T-cell (primary cell): Measurements from ENCODE around the gene WNT9A. TPM values are rescaled to one million over a fixed set of nuclear protein-coding genes. Genes with fewer than 3 reads are reported as not detected.
A peak's percentile ranks its signal among the peaks of the same experiment; 100 is the strongest.

Source experiments
- ATAC-seq, 4 experiments: fragments of 200-7000 bp in 3 of 4; fragments of 150-1000 bp in 1 of 4; cut with Tn5 transposase; replicated peaks in 1 of 4; 1 replicate in 3 of 4; 2 replicates in 1 of 4; pipeline ENCODE4 v1.10.0; 2021; ENCODE audit warnings: moderate library complexity in 3 of 4, mild to moderate bottlenecking in 2 of 4, moderate number of reproducible peaks in 1 of 4
- CTCF ChIA-PET, 2 donors: fragments of 300-600 bp; sonication (Branson Sonifier 250); formaldehyde crosslinking; loops; one replicate each; lab custom pipeline; 2022; ENCODE audit warnings: antibody characterized with exemption in 2 of 2; lab: Charles Lee
- POLR2A ChIA-PET, 2 donors: fragments of 300-600 bp; sonication (Branson Sonifier 250); formaldehyde crosslinking; loops; one replicate each; lab custom pipeline; 2022; ENCODE audit warnings: antibody characterized with exemption in 2 of 2; lab: Charles Lee
- DNase-seq, 35 experiments: peaks; one replicate each; pipeline versions ENCODE4 v3.0.0 to v3.0.0-alpha.2; 2013 to 2023
- H3K27ac ChIP-seq: one replicate; pipeline ENCODE4 v1.5.1; 2013; ENCODE audit warnings: low read length
- H3K27me3 ChIP-seq, 2 experiments: replicated peaks in 1 of 2; 1 replicate in 1 of 2; 2 replicates in 1 of 2; pipeline versions ENCODE4 v1.6.1 to v1.7.0; 2013; ENCODE audit warnings: low read length in 1 of 2, mixed read lengths in 1 of 2; ENCODE audit not compliant: control insufficient read depth in 2 of 2, insufficient read depth in 2 of 2; ENCODE audit errors: extremely low read depth in 1 of 2
- H3K36me3 ChIP-seq, 2 donors: 1 replicate in 1 of 2; 2 replicates in 1 of 2; pipeline versions ENCODE4 v1.6.1 to v1.7.0; 2013; ENCODE audit warnings: low read length in 1 of 2; ENCODE audit not compliant: control insufficient read depth in 2 of 2, insufficient read depth in 1 of 2; ENCODE audit errors: extremely low read depth in 1 of 2
- H3K4me1 ChIP-seq, 2 experiments: 1 replicate in 1 of 2; 2 replicates in 1 of 2; pipeline versions ENCODE4 v1.6.1 to v1.7.0; 2013; ENCODE audit warnings: low read length in 2 of 2, mixed read lengths in 1 of 2; ENCODE audit not compliant: insufficient read depth in 2 of 2, control insufficient read depth in 1 of 2; ENCODE audit errors: extremely low read depth in 1 of 2
- H3K4me3 ChIP-seq, 2 donors: 1 replicate in 1 of 2; 2 replicates in 1 of 2; pipeline versions ENCODE4 v1.5.1 to v1.7.0; 2013; ENCODE audit warnings: mild to moderate bottlenecking in 2 of 2, low read length in 1 of 2, moderate library complexity in 1 of 2; ENCODE audit not compliant: control insufficient read depth in 1 of 2; ENCODE audit errors: extremely low read depth in 1 of 2
- H3K9me3 ChIP-seq: 2 replicates; pipeline ENCODE4 v1.7.0; 2013
- H3K27ac Mint-ChIP-seq, 2 donors: one replicate each; pipeline ENCODE4 v1.8.0; 2020 to 2021; ENCODE audit warnings: mild to moderate bottlenecking in 2 of 2, mixed read lengths in 2 of 2
- H3K27me3 Mint-ChIP-seq, 2 donors: one replicate each; pipeline ENCODE4 v1.8.0; 2021 to 2022; ENCODE audit warnings: mixed read lengths in 2 of 2
- H3K36me3 Mint-ChIP-seq: one replicate; pipeline ENCODE4 v1.8.0; 2021; ENCODE audit warnings: mixed read lengths
- H3K4me1 Mint-ChIP-seq, 3 donors: one replicate each; pipeline ENCODE4 v1.8.0; 2020 to 2022; ENCODE audit warnings: mixed read lengths in 3 of 3, mild to moderate bottlenecking in 1 of 3
- H3K4me3 Mint-ChIP-seq, 3 donors: one replicate each; pipeline ENCODE4 v1.8.0; 2020 to 2022; ENCODE audit warnings: mild to moderate bottlenecking in 3 of 3, mixed read lengths in 3 of 3, moderate library complexity in 3 of 3
- H3K9me3 Mint-ChIP-seq, 3 donors: one replicate each; pipeline ENCODE4 v1.8.0; 2020 to 2022; ENCODE audit warnings: mixed read lengths in 3 of 3
- WGBS: methylation state at CpG from one replicate; pipeline ENCODE4 v1.1.5; 2013; ENCODE audit warnings: missing lambda C conversion rate; ENCODE audit not compliant: insufficient coverage; 5-methylcytosine and 5-hydroxymethylcytosine counted together
- total RNA-seq, 35 experiments: library from RNA in 6 of 35; stranded (reverse) in 6 of 35; fragments of 120-200 nt in 1 of 35; gene quantifications; one replicate each; pipeline versions ENCODE4 v1.2.1 to v1.2.4 and lab custom pipeline; 2013 to 2026

WNT9A gene
- total RNA-seq, 5 donors from 2014 or later (not counting 1 experiment from before 2014, with no cell fraction given), result 0.12 to 0.72 (median 0.48) TPM; not detected in 1

GRCh38 chr1:227891955-227892488 lies 55.7 kb downstream of the WNT9A start:
- Mint-ChIP-seq H3K27ac (peak overlapping the region in 1 of 2 donors; percentile 44), H3K27me3 (no peaks in the 10 kb centered on the region), H3K36me3 (no peaks in the 10 kb centered on the region), H3K9me3 (no peaks in the 10 kb centered on the region), H3K4me3 (no peak overlapping the region), H3K4me1 (peaks cover 10 to 23% (median 12%) of the 10 kb centered on the region in 3 donors)
- ATAC-seq, result no peak
- 63% methylated on average over 1 of the region's 6 CpGs for WGBS
- ChIA-PET CTCF (no interaction called here), POLR2A (no interaction called here)
- peaks cover 2 to 18% of the 10 kb centered on the region in 2 experiments for H3K4me1 ChIP-seq
- no peaks in the 10 kb centered on the region for H3K36me3 ChIP-seq
- H3K9me3 ChIP-seq, result no peaks in the 10 kb centered on the region
- H3K4me3 ChIP-seq, result no peak overlapping the region
- peak in 1 of 35 experiments; percentile 4 for DNase-seq
- no peak overlapping the region for H3K27ac ChIP-seq
- H3K27me3 ChIP-seq, result peaks cover 0 to 5% of the 10 kb centered on the region in 2 experiments

GRCh38 chr1:227891223-227891954 lies 56.3 kb downstream of the WNT9A start:
- H3K4me3 Mint-ChIP-seq, result no peak overlapping the region
- ChIA-PET POLR2A (no interaction called here), CTCF (interaction anchor here in 1 of 2 donors (0.6 kb wide), 1 partner anchor 17 kb away, joined by 9 read pairs; no protein-coding TSS in a partner anchor)
- DNase-seq, result peak in 3 of 35 experiments; percentile 2 to 14 (median 4)
- H3K4me1 ChIP-seq, result peaks cover 3 to 24% of the 10 kb centered on the region in 2 experiments
- no peaks in the 10 kb centered on the region for H3K36me3 Mint-ChIP-seq
- 86% methylated on average over 11 of the region's 19 CpGs for WGBS
- ATAC-seq, result no peak
- no peak overlapping the region for H3K27ac ChIP-seq
- peaks cover 13 to 23% (median 16%) of the 10 kb centered on the region in 3 donors for H3K4me1 Mint-ChIP-seq
- no peaks in the 10 kb centered on the region for H3K36me3 ChIP-seq
- peaks cover 0 to 2% of the 10 kb centered on the region in 2 experiments for H3K27me3 ChIP-seq
- H3K27ac Mint-ChIP-seq, result peak overlapping the region in 1 of 2 donors; percentile 44
- H3K9me3 Mint-ChIP-seq, result no peaks in the 10 kb centered on the region
- H3K27me3 Mint-ChIP-seq, result no peaks in the 10 kb centered on the region
- H3K9me3 ChIP-seq, result no peaks in the 10 kb centered on the region
- no peak overlapping the region for H3K4me3 ChIP-seq

- no peaks in the 10 kb centered on the region for H3K9me3 ChIP-seq
- no peak overlapping the region for H3K4me3 ChIP-seq
- no peak overlapping the region for H3K27ac ChIP-seq
- peaks cover 18 to 27% (median 21%) of the 10 kb centered on the region in 3 donors for H3K4me1 Mint-ChIP-seq
- H3K27me3 Mint-ChIP-seq, result no peaks in the 10 kb centered on the region
- H3K27me3 ChIP-seq, result peaks cover 0 to 2% of the 10 kb centered on the region in 2 experiments
- POLR2A ChIA-PET, result no interaction called here
- DNase-seq, result peak in 3 of 35 experiments; percentile 1 to 12 (median 5)
- no peaks in the 10 kb centered on the region for H3K9me3 Mint-ChIP-seq
- H3K36me3 ChIP-seq, result no peaks in the 10 kb centered on the region
- peak overlapping the region in 1 of 2 donors; percentile 74 for H3K27ac Mint-ChIP-seq
- no peak for ATAC-seq
- no peak overlapping the region for H3K4me3 Mint-ChIP-seq
- no peaks in the 10 kb centered on the region for H3K36me3 Mint-ChIP-seq
- peaks cover 10 to 32% of the 10 kb centered on the region in 2 experiments for H3K4me1 ChIP-seq
- CTCF ChIA-PET, result interaction anchor here in 1 of 2 donors (0.6 kb wide), 1 partner anchor 16 kb away, joined by 9 read pairs; no protein-coding TSS in a partner anchor
- WGBS, result 87% methylated on average over 8 of the region's 13 CpGs
Measured at GRCh38 chr1:227890451-227891222, 57.1 kb downstream of the WNT9A start.

GRCh38 chr1:227889863-227890405 lies 57.8 kb downstream of the WNT9A start:
- CTCF ChIA-PET, result no interaction called here
- H3K4me1 ChIP-seq, result peaks cover 17 to 39% of the 10 kb centered on the region in 2 experiments
- POLR2A ChIA-PET, result no interaction called here
- H3K36me3 ChIP-seq, result no peaks in the 10 kb centered on the region
- Mint-ChIP-seq H3K9me3 (no peaks in the 10 kb centered on the region), H3K27ac (peak overlapping the region; percentile 24 to 64), H3K36me3 (no peaks in the 10 kb centered on the region), H3K4me3 (no peak overlapping the region), H3K27me3 (no peaks in the 10 kb centered on the region), H3K4me1 (peaks cover 25 to 33% (median 28%) of the 10 kb centered on the region in 3 donors)
- H3K9me3 ChIP-seq, result no peaks in the 10 kb centered on the region
- H3K27me3 ChIP-seq, result peaks cover 0 to 2% of the 10 kb centered on the region in 2 experiments
- no peak overlapping the region for H3K4me3 ChIP-seq
- WGBS, result 84% methylated on average over 13 of the region's 13 CpGs
- ATAC-seq, result no peak
- H3K27ac ChIP-seq, result no peak overlapping the region
- DNase-seq, result peak in 2 of 35 experiments; percentile 9 to 23

DNA sequence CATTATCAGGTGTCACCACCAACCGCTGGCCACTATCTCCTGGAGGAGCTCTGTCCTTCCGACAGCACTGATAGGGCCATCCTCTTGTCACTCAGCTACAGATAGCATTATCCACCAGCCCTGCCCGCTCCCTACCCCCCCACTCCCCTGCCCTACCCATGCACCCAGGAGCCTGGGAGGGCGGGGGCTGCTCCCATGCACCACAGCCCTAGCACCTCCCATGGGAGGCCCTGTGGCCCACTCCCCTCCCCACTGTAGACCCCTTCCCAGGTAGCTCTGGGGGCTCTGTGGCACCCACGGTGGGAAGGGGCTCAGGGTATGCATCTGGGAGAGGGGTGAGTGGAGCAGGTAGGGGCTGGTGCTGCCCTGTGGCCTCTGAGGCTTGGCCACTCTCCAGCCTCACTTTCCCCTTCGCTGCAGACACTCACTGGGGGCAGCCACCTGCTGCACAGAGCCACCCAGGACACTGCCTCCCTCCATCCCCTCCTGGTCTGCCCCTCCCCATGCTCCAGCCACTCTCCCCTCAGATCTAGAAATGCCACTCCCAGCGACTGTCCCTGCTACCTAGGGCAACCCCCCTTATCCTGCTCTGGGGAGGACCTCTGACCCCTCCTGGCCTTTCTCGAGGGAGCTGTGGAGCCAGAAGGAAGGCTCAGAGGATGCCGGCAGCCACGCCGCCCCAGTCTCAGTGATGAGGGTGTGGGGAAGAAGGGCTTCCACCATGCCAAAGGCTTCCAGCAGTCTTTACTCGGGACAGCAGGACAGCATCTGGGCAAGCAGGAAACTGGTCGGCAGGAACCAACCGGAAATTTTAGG lies 58.5 kb downstream of the WNT9A start:
- H3K9me3 Mint-ChIP-seq, result no peaks in the 10 kb centered on the region
- no peaks in the 10 kb centered on the region for H3K36me3 Mint-ChIP-seq
- Histone ChIP-seq H3K4me1 (peaks cover 23 to 46% of the 10 kb centered on the region in 2 experiments), H3K27me3 (peaks cover 0 to 6% of the 10 kb centered on the region in 2 experiments), H3K36me3 (no peaks in the 10 kb centered on the region), H3K9me3 (no peaks in the 10 kb centered on the region), H3K27ac (no peak overlapping the region), H3K4me3 (no peak overlapping the region)
- ATAC-seq, result no peak
- POLR2A ChIA-PET, result no interaction called here
- 87% methylated on average over 11 of the region's 14 CpGs for WGBS
- H3K27ac Mint-ChIP-seq, result peak overlapping the region; percentile 15 to 64
- DNase-seq, result peak in 4 of 35 experiments; percentile 2 to 22 (median 8)
- H3K4me3 Mint-ChIP-seq, result no peak overlapping the region
- H3K27me3 Mint-ChIP-seq, result no peaks in the 10 kb centered on the region
- CTCF ChIA-PET, result no interaction called here
- peaks cover 29 to 33% (median 33%) of the 10 kb centered on the region in 3 donors for H3K4me1 Mint-ChIP-seq
